ENCODE measurements around the gene THRSP. TPM values are rescaled to one million over a fixed set of nuclear protein-coding genes. Genes with fewer than 3 reads are reported as not detected.
"Not testable (repeated sequence)": the region's sequence is repeated elsewhere in the genome, so short reads cannot be mapped to it uniquely, and the experiment has no call there.

The THRSP gene, protein sequence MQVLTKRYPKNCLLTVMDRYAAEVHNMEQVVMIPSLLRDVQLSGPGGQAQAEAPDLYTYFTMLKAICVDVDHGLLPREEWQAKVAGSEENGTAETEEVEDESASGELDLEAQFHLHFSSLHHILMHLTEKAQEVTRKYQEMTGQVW
- total RNA-seq (not detected), polyA plus RNA-seq (ENCODE audit: insufficient read depth, low read depth, low replicate concordance) (6.4 TPM)
- long read RNA-seq, donor 1 = 0 reads
- long read RNA-seq, donor 2 = 0 reads
- long read RNA-seq, donor 3, partial matches to known transcripts = 651 of 659 reads
- long read RNA-seq, donor 3, other reads (novel, unspliced or antisense) = 8 of 659 reads
- long read RNA-seq, donor 4 = 0 reads
- long read RNA-seq, donor 5 = 0 reads
- long read RNA-seq, donor 6 = 0 reads
- long read RNA-seq, donor 7 = 0 reads
- long read RNA-seq, donor 8, partial matches to known transcripts = 572 of 572 reads
- long read RNA-seq, donor 8, other reads (novel, unspliced or antisense) = 0 of 572 reads
- long read RNA-seq, donor 9, partial matches to known transcripts = 335 of 335 reads
- long read RNA-seq, donor 9, other reads (novel, unspliced or antisense) = 0 of 335 reads
- long read RNA-seq, donor 10, partial matches to known transcripts = 617 of 628 reads
- long read RNA-seq, donor 10, other reads (novel, unspliced or antisense) = 11 of 628 reads

DNA sequence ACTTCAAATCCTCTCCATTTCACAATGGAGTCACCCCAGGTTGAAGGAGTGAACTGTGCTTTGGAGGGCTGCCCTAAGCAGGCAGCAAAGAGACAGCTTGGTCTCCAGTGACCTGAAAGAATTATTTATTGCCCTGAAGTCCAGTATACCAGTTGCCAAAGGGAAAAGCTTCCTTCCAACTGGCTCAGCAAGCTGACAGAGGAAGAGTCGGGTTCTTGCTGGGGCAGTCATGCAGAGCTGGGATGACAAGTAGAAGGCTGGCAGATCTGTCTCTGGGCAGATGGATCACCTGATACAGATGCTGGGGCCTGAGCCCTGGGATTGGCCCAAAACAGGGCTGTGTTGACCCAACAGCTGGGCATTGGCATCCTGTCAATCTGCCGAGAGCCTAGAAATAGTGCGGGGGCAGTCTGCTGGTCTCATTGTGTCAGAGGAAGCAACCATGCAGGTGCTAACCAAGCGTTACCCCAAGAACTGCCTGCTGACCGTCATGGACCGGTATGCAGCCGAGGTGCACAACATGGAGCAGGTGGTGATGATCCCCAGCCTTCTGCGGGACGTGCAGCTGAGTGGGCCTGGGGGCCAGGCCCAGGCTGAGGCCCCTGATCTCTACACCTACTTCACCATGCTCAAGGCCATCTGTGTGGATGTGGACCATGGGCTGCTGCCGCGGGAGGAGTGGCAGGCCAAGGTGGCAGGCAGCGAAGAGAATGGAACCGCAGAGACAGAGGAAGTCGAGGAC is at the start of gene THRSP:
THRSP (plus strand) TSS at position 422 of the 742 bp plus-strand sequence; CDS start at position 443, 21 bp downstream.
- intact Hi-C loops (cut with DNase I) = no loop called here
- FAIRE-seq (no peak), DNase-seq (peak in 3 of 5 donors; percentile 16 to 60 (median 16))
- H3K9ac ChIP-seq (ENCODE audit: low read length in 3 of 3) = no peak within 1 kb of the TSS
- peaks cover 0 to 9% (median 5%) of the 10 kb centered on the region in 3 donors for H3K4me1 ChIP-seq (ENCODE audit: control insufficient read depth in 2 of 3, insufficient read depth in 2 of 3, low read depth in 1 of 3, low read length in 3 of 3)
- TF ChIP-seq, protein P1, sequence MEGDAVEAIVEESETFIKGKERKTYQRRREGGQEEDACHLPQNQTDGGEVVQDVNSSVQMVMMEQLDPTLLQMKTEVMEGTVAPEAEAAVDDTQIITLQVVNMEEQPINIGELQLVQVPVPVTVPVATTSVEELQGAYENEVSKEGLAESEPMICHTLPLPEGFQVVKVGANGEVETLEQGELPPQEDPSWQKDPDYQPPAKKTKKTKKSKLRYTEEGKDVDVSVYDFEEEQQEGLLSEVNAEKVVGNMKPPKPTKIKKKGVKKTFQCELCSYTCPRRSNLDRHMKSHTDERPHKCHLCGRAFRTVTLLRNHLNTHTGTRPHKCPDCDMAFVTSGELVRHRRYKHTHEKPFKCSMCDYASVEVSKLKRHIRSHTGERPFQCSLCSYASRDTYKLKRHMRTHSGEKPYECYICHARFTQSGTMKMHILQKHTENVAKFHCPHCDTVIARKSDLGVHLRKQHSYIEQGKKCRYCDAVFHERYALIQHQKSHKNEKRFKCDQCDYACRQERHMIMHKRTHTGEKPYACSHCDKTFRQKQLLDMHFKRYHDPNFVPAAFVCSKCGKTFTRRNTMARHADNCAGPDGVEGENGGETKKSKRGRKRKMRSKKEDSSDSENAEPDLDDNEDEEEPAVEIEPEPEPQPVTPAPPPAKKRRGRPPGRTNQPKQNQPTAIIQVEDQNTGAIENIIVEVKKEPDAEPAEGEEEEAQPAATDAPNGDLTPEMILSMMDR (IDR thresholded peaks at IDR 0.05; ENCODE audit: borderline replicate concordance, extremely low read depth, insufficient read depth) = no peak
- H3K27me3 ChIP-seq (ENCODE audit: control insufficient read depth, insufficient read depth, low read length) = no peaks in the 10 kb centered on the region
- no peak within 1 kb of the TSS for H3K4me3 ChIP-seq (ENCODE audit: low read length in 3 of 3)
- H3K9me3 ChIP-seq (ENCODE audit: control insufficient read depth in 2 of 3, insufficient read depth in 1 of 3, low read length in 3 of 3) = no peaks in the 10 kb centered on the region
- no peak within 1 kb of the TSS for H3K27ac ChIP-seq (ENCODE audit: low read depth in 2 of 2, low read length in 2 of 2)
- peaks cover 2 to 5% (median 4%) of the 10 kb centered on the region in 3 donors for H3K36me3 ChIP-seq (ENCODE audit: control insufficient read depth in 2 of 3, insufficient read depth in 3 of 3, low read length in 3 of 3)

- FAIRE-seq; DNase-seq; H3K9me3 ChIP-seq (ENCODE audit: control insufficient read depth in 2 of 3, insufficient read depth in 1 of 3, low read length in 3 of 3); intact Hi-C loops (cut with DNase I); H3K27ac ChIP-seq (ENCODE audit: low read depth in 2 of 2, low read length in 2 of 2); H3K4me1 ChIP-seq (ENCODE audit: control insufficient read depth in 2 of 3, insufficient read depth in 2 of 3, low read depth in 1 of 3, low read length in 3 of 3); H3K27me3 ChIP-seq (ENCODE audit: control insufficient read depth, insufficient read depth, low read length); H3K36me3 ChIP-seq (ENCODE audit: control insufficient read depth in 2 of 3, insufficient read depth in 3 of 3, low read length in 3 of 3); H3K9ac ChIP-seq (ENCODE audit: low read length in 3 of 3); H3K4me3 ChIP-seq (ENCODE audit: low read length in 3 of 3): not testable (repeated sequence)
Measured at GRCh38 chr11:78014937-78015520, 48.6 kb upstream of the THRSP start.

DNA sequence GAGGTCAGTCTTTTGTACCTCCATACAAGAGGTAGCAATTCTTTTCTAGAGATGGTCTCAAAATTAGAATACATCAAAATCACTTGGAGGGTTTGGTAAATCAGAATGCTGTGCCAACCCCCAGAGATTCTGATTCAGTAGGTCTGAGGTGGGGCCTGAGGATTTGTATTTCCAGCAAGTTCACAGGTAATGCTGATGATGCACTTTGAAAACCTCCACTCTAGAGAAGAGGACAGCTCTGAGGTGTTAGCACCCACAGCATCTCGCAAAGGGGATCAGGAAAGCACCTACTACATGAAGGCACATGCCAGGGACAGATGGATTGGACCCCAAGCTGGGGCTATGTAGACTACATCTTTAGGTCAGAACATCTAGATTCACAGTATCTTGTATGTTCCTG is 47.8 kb upstream of the THRSP start:
- DNase-seq = no peak
- no peak overlapping the region for H3K27ac ChIP-seq (ENCODE audit: low read depth in 2 of 2, low read length in 2 of 2)

More for the DNA sequence above, 47.8 kb upstream of the THRSP start:
- Histone ChIP-seq H3K36me3 (ENCODE audit: control insufficient read depth in 2 of 3, insufficient read depth in 3 of 3, low read length in 3 of 3) (peaks cover 2 to 7% (median 3%) of the 10 kb centered on the region in 3 donors), H3K4me3 (ENCODE audit: low read length in 3 of 3) (no peak overlapping the region), H3K9ac (ENCODE audit: low read length in 3 of 3) (no peak overlapping the region), H3K9me3 (ENCODE audit: control insufficient read depth in 2 of 3, insufficient read depth in 1 of 3, low read length in 3 of 3) (no peaks in the 10 kb centered on the region), H3K4me1 (ENCODE audit: control insufficient read depth in 2 of 3, insufficient read depth in 2 of 3, low read depth in 1 of 3, low read length in 3 of 3) (peaks cover 0 to 11% (median 8%) of the 10 kb centered on the region in 3 donors), H3K27me3 (ENCODE audit: control insufficient read depth, insufficient read depth, low read length) (no peaks in the 10 kb centered on the region)
- intact Hi-C loops (cut with DNase I) = no loop called here
- FAIRE-seq = no peak
- TF ChIP-seq, protein P1 (IDR thresholded peaks at IDR 0.05; ENCODE audit: borderline replicate concordance, extremely low read depth, insufficient read depth) = no peak
